Smooth muscle cell (in vitro differentiated cells): ENCODE data around the gene RSPH10B. TPM values are rescaled to one million over a fixed set of nuclear protein-coding genes. Genes with fewer than 3 reads are reported as not detected.
"Not testable (repeated sequence)": the region's sequence is repeated elsewhere in the genome, so short reads cannot be mapped to it uniquely, and the experiment has no call there.

Experiments used
- DNase-seq: peaks from one replicate; lab custom pipeline; 2025; ENCODE audit not compliant: unreplicated experiment; lab: John Stamatoyannopoulos, UW
- H2AFZ ChIP-seq: fragments of 200-600 bp; sonication (generic); 2 replicates; pipeline ENCODE4 v1.6.0; 2016; ENCODE audit warnings: antibody characterized with exemption, low read depth, mild to moderate bottlenecking
- H3F3A ChIP-seq: fragments of 200-600 bp; sonication (generic); 2 replicates; pipeline ENCODE4 v1.6.0; 2017; ENCODE audit warnings: antibody characterized with exemption, low read depth
- H3K27ac ChIP-seq: fragments of 200-600 bp; sonication (generic); 2 replicates; pipeline ENCODE4 v1.5.1; 2016; ENCODE audit warnings: low read depth, mild to moderate bottlenecking
- H3K27me3 ChIP-seq: fragments of 200-600 bp; sonication (generic); 2 replicates; pipeline ENCODE4 v1.6.1; 2016; ENCODE audit warnings: low read depth, mild to moderate bottlenecking
- H3K36me3 ChIP-seq: fragments of 200-600 bp; sonication (generic); 2 replicates; pipeline ENCODE4 v1.5.1; 2016; ENCODE audit warnings: low read depth
- H3K4me1 ChIP-seq: fragments of 200-600 bp; sonication (generic); 2 replicates; pipeline ENCODE4 v1.5.1; 2016; ENCODE audit warnings: low read depth
- H3K4me2 ChIP-seq: fragments of 200-600 bp; sonication (generic); 2 replicates; pipeline ENCODE4 v1.6.0; 2016; ENCODE audit warnings: mild to moderate bottlenecking
- H3K4me3 ChIP-seq: fragments of 200-600 bp; sonication (generic); 2 replicates; pipeline ENCODE4 v1.5.1; 2016; ENCODE audit warnings: mild to moderate bottlenecking
- H3K79me2 ChIP-seq: fragments of 200-600 bp; sonication (generic); 2 replicates; pipeline ENCODE4 v1.6.0; 2016; ENCODE audit warnings: low read depth, mild to moderate bottlenecking
- H3K9ac ChIP-seq: fragments of 200-600 bp; sonication (generic); 2 replicates; pipeline ENCODE4 v1.6.0; 2016; ENCODE audit warnings: low read depth
- H3K9me3 ChIP-seq: fragments of 200-600 bp; sonication (generic); replicated peaks from 2 replicates; pipeline ENCODE4 v1.5.1; 2016; ENCODE audit warnings: low read depth
- H4K20me1 ChIP-seq: fragments of 200-600 bp; sonication (generic); 2 replicates; pipeline ENCODE4 v1.6.0; 2016; ENCODE audit warnings: low read depth
- WGBS: methylation state at CpG from one replicate; pipeline ENCODE4 v1.1.7; 2016; ENCODE audit warnings: low lambda C conversion rate; 5-methylcytosine and 5-hydroxymethylcytosine counted together
- polyA plus RNA-seq: library from polyadenylated mRNA; unstranded; fragments of >200 nt; fragmentation: Nextera tagmentation; extraction: Ambion mirVana; gene quantifications from 2 replicates; pipeline ENCODE4 v1.2.1, GENCODE V29; 2016
- total RNA-seq: library from RNA; depleted of rRNA; stranded (reverse); fragments of >200 nt; gene quantifications from 2 replicates; pipeline ENCODE4 v1.2.3, GENCODE V29; 2014
- TF ChIP-seq, protein P1 (sequence below): fragments of 200-600 bp; sonication (generic); IDR thresholded peaks from 2 replicates; pipeline ENCODE4 v1.5.1; 2017; ENCODE audit warnings: borderline replicate concordance, mild to moderate bottlenecking, antibody characterized with exemption; ENCODE audit not compliant: insufficient read depth, poor library complexity, severe bottlenecking

Gene RSPH10B
- total and polyA plus RNA-seq, 2 experiments from 2014 or later = 0.04 TPM; not detected in 1

DNA sequence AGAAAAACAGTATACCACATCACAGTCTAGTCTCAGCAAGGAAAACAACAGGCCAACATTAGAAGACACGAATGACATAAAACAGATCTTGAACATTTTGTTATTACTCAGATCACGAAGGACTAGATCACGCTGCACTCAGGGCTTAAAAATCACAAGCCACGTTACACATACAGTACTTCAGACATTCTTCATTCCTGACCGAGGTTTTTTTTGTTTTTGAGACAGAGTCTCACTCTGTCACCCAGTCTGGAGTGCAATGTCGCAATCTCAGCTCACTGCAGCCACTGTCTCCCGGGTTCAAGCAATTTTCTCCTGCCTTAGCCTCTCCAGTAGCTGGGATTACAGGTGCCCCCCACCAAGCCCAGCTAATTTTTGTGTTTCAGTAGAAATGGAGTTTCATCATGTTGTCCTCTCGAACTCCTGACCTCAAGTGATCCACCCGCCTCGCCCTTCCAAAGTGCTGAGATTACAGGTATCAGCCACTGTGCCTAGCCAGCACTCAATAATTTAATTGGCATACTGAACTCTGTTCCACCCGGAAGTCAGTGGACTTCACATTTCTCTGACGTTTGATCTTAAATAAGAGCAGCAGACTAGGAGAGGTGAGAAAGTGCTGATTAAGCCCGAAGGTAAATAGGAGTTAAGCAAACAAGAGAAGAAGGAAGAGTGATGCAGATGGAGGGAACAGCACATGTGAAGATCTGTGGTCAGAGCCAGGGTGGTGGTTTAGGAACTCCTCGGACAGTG is 42.0 kb upstream of the RSPH10B start:
- no peak overlapping the region for H2AFZ ChIP-seq
- peaks cover 3% of the 10 kb centered on the region for H3K4me1 ChIP-seq
- H3K27ac ChIP-seq = peak overlapping the region; percentile 79
- 74% methylated on average over 14 of the region's 14 CpGs for WGBS
- no peaks in the 10 kb centered on the region for H4K20me1 ChIP-seq
- peaks cover 11% of the 10 kb centered on the region for H3F3A ChIP-seq
- no peak overlapping the region for H3K4me2 ChIP-seq
- H3K9me3 ChIP-seq = no peaks in the 10 kb centered on the region
- no peaks in the 10 kb centered on the region for H3K36me3 ChIP-seq
- peaks cover 46% of the 10 kb centered on the region for H3K79me2 ChIP-seq
- TF ChIP-seq, protein P1, sequence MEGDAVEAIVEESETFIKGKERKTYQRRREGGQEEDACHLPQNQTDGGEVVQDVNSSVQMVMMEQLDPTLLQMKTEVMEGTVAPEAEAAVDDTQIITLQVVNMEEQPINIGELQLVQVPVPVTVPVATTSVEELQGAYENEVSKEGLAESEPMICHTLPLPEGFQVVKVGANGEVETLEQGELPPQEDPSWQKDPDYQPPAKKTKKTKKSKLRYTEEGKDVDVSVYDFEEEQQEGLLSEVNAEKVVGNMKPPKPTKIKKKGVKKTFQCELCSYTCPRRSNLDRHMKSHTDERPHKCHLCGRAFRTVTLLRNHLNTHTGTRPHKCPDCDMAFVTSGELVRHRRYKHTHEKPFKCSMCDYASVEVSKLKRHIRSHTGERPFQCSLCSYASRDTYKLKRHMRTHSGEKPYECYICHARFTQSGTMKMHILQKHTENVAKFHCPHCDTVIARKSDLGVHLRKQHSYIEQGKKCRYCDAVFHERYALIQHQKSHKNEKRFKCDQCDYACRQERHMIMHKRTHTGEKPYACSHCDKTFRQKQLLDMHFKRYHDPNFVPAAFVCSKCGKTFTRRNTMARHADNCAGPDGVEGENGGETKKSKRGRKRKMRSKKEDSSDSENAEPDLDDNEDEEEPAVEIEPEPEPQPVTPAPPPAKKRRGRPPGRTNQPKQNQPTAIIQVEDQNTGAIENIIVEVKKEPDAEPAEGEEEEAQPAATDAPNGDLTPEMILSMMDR = no peak
- H3K9ac ChIP-seq = no peak overlapping the region
- no peak overlapping the region for H3K4me3 ChIP-seq
- no peaks in the 10 kb centered on the region for H3K27me3 ChIP-seq
- no peak for DNase-seq

DNA sequence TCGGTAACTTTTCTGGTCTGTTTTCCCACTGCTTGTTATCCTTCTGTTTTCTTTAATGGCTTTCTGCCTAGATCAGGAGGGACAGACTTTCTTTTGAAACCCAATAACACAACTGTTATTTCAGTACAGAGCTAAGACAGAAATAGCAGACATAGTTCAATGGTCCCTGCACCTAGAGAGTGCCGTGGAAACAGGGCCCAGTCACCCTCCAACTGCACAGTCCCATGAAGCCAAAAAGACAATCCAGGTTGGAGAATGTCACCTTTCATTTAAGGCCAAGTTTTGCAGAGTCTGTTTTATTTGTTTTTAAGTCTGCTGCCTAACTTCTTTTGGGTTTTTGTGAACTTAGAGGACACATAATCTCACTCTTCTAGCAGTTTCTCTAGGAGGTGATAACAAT is 41.1 kb upstream of the RSPH10B start:
- Histone ChIP-seq H3K4me3 (no peak overlapping the region), H3K79me2 (peaks cover 56% of the 10 kb centered on the region), H3K4me1 (peaks cover 3% of the 10 kb centered on the region), H3F3A (peaks cover 11% of the 10 kb centered on the region), H3K36me3 (no peaks in the 10 kb centered on the region), H3K4me2 (no peak overlapping the region), H3K27ac (peak overlapping the region; percentile 79), H2AFZ (no peak overlapping the region), H4K20me1 (no peaks in the 10 kb centered on the region), H3K9ac (peak overlapping the region; percentile 47), H3K27me3 (no peaks in the 10 kb centered on the region), H3K9me3 (no peaks in the 10 kb centered on the region)
- TF ChIP-seq, protein P1 = no peak
- WGBS = 82% methylated on average over 2 of the region's 2 CpGs
- no peak for DNase-seq

DNA sequence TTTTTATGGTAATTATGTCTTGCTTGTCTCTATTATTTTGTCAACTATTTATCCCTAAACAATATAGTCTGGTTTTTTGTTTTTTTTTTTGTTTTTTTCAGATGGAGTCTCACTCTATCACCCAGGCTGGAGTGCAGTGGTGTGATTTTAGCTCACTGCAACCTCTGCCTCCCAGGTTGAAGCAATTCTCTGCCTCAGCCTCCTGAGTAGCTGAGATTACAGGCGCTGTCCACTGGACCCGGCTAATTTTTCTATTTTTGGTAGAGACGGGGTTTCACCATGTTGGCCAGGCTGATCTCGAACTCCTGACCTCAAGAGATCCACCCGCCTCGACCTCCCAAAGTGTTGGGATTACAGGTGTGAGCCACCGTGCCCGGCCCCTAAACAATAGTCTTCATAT is 39.9 kb upstream of the RSPH10B start:
- H3K36me3 ChIP-seq, H3K9me3 ChIP-seq, H4K20me1 ChIP-seq, H3K27me3 ChIP-seq, H2AFZ ChIP-seq, H3K4me1 ChIP-seq, H3K9ac ChIP-seq, DNase-seq: not testable (repeated sequence)
- peak overlapping the region; percentile 70 for H3K4me3 ChIP-seq
- peaks cover 57% of the 10 kb centered on the region for H3K79me2 ChIP-seq
- WGBS = 94% methylated on average over 8 of the region's 8 CpGs
- H3K27ac ChIP-seq = peak overlapping the region; percentile 79
- H3K4me2 ChIP-seq = peak overlapping the region; percentile 83
- peaks cover 11% of the 10 kb centered on the region for H3F3A ChIP-seq

DNA sequence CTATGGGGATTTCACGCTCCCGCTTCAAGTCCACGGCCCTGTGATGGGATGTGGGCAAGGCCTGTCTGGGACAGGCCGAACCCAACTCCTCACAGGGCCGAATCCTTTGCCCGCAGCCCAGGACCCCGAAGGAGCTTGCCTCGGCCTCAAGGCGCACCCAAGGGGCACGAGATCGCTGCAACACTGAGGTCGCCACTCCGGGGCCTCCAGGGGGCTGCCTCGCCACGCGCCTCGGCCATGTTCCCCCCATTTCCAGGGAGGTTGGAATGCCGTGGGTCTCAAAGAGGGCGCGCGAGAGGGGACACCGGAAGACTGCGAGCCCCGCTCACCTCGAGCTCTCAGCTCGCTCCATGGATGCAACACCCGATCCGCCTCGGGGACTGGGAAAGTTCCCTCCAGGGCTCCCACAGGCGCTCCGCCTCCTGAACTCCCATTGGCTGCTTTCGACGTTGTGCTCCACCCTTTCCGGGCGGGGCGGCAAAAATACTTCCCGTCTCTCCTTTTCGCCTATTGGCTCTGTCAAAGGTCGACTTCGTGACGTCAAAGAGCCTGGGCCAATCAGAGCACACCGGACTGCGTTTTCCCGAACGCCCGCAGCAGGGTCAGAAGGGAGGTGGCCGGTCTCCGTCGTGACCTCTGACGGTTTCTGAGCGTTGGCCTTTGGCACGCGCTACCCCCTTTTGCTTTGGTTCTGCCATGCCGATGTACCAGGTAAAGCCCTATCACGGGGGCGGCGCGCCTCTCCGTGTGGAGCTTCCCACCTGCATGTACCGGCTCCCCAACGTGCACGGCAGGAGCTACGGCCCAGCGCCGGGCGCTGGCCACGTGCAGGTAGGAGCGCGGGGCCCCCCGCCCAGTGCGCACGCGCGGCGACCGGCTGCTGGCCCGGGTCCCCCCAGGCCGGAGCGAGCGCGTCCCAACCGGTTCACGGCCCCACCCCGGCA is 38.5 kb upstream of the RSPH10B start, which contains the start of the genes AIMP2 and PMS2:
AIMP2 (plus strand) TSS at position 605 of the 944 bp plus-strand sequence; CDS start at position 697, 92 bp downstream.
PMS2 (minus strand) TSS at position 382 of the 944 bp plus-strand sequence; CDS start at position 352, 30 bp downstream.
- Histone ChIP-seq H2AFZ (peak within 1 kb of the TSS; percentile 84), H3K9me3 (no peaks in the 10 kb centered on the region)

DNA sequence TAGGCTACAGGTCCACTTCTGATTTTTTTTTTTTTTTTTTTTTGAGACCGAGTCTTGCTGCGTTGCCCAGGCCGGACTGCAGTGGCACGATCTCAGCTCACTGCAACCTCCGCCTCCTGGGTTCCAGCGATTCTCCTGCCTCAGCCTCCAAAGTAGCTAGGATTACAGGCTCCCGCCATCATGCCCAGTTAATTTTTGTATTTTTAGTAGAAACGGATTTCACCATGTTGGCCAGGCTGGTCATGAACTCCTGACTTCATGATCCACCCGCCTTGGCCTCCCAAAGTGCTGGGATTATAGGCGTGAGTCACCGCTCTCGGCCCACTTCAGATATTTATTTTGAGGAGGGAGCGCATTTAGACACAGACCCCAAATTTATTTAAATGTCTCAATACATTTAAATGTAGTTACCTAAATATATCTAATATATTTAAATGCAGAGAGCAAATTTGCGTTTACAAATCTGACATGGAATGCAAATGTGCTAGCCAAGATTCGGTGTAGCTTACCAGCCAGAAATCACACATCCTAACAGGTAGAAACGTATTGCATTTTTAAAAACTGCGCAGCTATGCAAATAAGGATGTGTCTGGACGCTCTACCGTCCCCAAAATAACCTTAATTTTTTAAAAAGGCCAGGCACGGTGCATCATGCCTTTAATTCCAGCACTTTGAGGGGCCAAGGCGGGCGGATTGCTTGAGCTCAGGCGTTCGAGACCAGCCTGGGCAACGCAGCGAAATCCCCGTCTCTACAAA is 37.5 kb upstream of the RSPH10B start:
- H3K9ac ChIP-seq = peak overlapping the region; percentile 68
- peaks cover 50% of the 10 kb centered on the region for H3K79me2 ChIP-seq
- peak overlapping the region; percentile 85 for H3K4me2 ChIP-seq
- not testable (repeated sequence) for H4K20me1 ChIP-seq, DNase-seq, H3F3A ChIP-seq, H3K4me1 ChIP-seq, H3K36me3 ChIP-seq, H3K27me3 ChIP-seq, H2AFZ ChIP-seq, H3K9me3 ChIP-seq
- WGBS = 47% methylated on average over 27 of the region's 27 CpGs
- H3K4me3 ChIP-seq = peak overlapping the region; percentile 70
- H3K27ac ChIP-seq = peak overlapping the region; percentile 63

More for the DNA sequence above, 38.5 kb upstream of the RSPH10B start, which contains the start of the genes AIMP2 and PMS2:
- WGBS = 1% methylated on average over 69 of the region's 84 CpGs
- Histone ChIP-seq H3F3A (peaks cover 4% of the 10 kb centered on the region), H3K36me3 (no peaks in the 10 kb centered on the region), H3K79me2 (peaks cover 57% of the 10 kb centered on the region), H4K20me1 (no peaks in the 10 kb centered on the region), H3K9ac (peak within 1 kb of the TSS; percentile 73), H3K4me1 (peaks cover 3% of the 10 kb centered on the region), H3K27me3 (no peaks in the 10 kb centered on the region), H3K4me2 (peak within 1 kb of the TSS; percentile 85), H3K27ac (peak within 1 kb of the TSS; percentile 79), H3K4me3 (peak within 1 kb of the TSS; percentile 70)
- DNase-seq = peak; percentile 91
- TF ChIP-seq, protein P1 = no peak
